SH-SY5Y (cell line): Measurements from ENCODE around the gene KCNQ1OT1.

Source experiments
- GATA2 ChIP-seq: IDR thresholded peaks from 2 replicates; pipeline ENCODE4 v1.6.1; 2011; ENCODE audit warnings: mild to moderate bottlenecking, low read depth, low read length
- GATA3 ChIP-seq: IDR thresholded peaks from 2 replicates; pipeline ENCODE4 v1.6.1; 2011; ENCODE audit warnings: low read depth, mild to moderate bottlenecking, low read length, moderate library complexity

Gene KCNQ1OT1

GRCh38 chr11:2707736-2708135 lies 7.9 kb upstream of the KCNQ1OT1 start:
- no peak for TF ChIP-seq GATA2
- TF ChIP-seq GATA3 = no peak

GRCh38 chr11:2706321-2706720 lies 6.5 kb upstream of the KCNQ1OT1 start:
- TF ChIP-seq GATA2 (no peak), GATA3 (no peak)

DNA sequence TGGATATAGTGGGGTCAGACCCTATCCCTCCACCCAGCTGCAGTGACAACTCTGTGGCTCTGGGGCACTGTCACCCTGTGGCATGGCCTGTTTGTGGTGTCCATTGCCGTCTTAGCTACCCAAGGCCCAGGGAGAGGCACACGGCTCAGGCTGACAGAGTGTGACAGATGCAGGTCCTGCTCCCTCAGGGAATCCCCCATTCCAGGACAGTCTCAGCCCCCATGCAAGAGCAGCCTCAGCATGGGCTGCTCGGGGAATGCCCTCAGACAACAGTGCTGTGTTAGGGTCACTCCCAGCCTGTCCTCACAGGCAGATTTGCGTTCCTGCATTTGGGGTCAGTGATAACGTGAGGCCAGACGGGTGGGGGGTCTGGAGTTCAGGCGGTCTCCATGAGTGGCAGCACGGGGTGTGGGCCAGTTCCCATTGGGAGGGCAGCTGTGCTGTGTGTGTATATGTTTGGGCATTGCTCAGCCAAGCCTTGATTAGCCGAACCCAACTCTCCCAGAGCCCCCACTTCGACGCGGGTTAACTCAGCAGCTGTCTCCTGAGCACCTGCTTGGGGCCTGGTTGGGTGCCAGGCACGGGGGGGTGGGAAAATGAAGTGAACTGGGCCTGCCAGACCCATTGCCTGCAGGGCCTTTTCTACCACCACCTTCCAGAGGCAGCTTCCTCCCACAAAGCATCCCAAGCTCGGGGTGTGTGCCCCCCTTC lies 5.3 kb upstream of the KCNQ1OT1 start:
- no peak for TF ChIP-seq GATA2
- no peak for TF ChIP-seq GATA3

DNA sequence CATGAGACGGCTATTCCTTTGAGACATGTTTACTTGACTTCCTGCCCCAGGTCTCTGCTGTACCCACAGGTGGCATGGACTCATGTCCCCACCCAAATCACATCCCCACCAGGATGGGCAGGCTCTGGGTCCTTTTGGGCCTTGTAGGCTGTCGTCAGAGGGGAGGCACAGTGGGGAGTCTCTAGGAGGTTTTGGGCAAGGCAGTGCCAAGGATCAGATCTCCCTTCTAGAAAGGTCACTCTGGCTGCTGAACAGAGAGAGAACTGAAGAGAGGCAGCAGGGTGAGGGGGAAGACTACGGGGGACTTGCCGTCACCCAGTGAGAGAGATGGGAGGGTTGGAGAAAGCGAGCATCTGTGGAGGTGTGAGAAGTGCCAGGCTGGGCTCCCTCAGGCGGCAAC lies 4.6 kb upstream of the KCNQ1OT1 start:
- TF ChIP-seq GATA2 = no peak
- no peak for TF ChIP-seq GATA3

- TF ChIP-seq GATA3 = no peak
- TF ChIP-seq GATA2 = no peak
Observed at GRCh38 chr11:2703363-2704141, 3.8 kb upstream of the KCNQ1OT1 start.

GRCh38 chr11:2702771-2703362 lies 3.1 kb upstream of the KCNQ1OT1 start:
- TF ChIP-seq GATA3 (no peak), GATA2 (no peak)

- TF ChIP-seq GATA2 = no peak
- TF ChIP-seq GATA3 = no peak
Observed at GRCh38 chr11:2701898-2702434, 2.2 kb upstream of the KCNQ1OT1 start.

DNA sequence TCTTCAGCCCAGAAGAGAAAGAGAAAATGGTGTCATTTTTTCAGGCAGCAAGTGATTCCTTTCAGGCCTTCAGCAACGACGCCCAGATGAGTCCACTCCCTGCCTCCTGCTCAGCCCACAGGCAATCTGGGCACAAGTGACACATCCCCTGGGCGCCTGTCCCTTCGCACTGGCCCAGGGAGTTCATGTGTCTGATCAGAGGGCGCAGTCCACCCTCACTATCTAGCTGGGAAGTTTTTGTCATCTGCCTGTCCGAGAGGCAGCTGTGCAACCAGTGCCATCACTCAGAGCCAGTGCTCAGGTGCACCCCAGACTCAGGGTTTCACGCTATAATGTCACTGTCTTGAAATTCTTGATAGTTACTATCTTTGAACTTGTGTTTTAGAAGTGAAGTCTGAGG lies 1.4 kb upstream of the KCNQ1OT1 start:
- no peak for TF ChIP-seq GATA3
- no peak for TF ChIP-seq GATA2

- TF ChIP-seq GATA3 (no peak), GATA2 (no peak)
Observed at GRCh38 chr11:2700415-2701211, 819 bp upstream of the KCNQ1OT1 start.

DNA sequence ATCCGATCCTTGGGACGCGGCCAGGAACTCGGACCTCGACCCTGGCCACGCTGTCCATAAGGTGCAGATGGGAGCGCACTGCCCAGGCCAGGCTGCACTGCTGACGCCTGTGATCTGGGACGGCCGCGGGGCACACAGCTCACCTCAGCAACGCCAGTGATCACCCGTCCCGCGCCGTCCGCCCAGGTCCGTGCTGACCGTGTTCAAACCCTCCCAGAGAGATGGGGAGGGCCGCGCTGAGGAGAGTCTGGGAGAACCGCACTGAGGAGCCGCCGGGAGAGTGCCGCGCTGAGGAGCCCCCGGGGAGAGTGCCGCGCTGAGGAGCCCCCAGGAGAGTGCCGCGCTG lies 636 bp downstream of the KCNQ1OT1 start:
- TF ChIP-seq GATA3 = no peak

DNA sequence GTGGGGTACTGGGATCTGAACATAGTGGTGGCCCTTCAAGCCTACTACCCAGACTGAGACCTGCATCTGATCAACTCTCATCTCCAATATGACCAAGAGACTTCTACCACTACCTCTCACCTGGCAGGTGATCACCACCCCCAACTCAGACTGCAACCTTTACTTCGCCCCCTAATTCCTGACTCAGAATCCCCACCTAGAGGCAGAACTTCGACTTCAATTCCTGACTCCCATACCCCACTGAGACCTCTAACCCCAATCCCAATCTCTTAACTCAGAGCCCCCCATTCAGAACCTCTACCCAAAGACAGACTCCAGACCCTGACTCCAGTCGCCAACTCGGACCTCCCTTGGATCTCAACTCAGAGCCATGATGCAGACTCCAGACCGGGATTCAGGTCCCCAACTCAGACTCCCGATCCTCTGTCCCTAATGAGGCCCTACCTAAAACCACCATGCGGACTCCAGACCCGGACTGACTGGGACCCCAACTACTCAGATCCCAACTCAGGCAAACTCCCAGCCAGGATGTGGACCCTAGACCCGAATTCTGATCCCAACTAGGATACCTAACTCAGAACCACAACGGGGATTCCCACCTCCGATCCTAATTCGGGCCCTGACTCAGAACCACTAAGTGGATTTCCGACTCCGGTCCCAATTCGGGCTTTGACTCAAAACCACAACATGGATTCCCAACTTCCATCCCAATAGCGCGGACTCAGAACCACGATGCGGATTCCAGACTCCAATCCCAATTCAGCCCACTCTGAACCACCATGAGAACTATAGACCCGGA lies 1.2 kb downstream of the KCNQ1OT1 start:
- no peak for TF ChIP-seq GATA2
- TF ChIP-seq GATA3 = no peak

DNA sequence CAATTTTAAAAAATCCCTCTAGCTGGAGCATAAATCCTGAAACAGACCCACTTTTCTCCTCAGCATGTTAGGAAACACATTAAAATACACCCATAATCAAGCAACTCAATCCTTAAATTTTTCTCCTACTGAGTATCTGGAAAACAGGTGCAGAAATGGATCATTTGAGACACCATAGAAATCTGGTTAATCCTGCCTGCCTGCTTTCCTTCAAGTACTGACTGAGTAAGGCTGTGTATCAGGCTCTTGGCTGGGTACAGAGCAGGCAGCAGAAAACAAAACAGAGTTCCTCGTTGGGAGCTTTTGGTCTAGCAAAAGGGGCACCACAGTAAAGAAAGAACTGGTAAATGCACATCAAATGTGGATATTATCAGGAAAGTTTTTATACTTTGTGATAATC lies 1.9 kb downstream of the KCNQ1OT1 start:
- TF ChIP-seq GATA2 (no peak), GATA3 (no peak)

- no peak for TF ChIP-seq GATA2
- TF ChIP-seq GATA3 = no peak
Observed at GRCh38 chr11:2696455-2696854, 3.3 kb downstream of the KCNQ1OT1 start.
